Trophoblast cell (in vitro differentiated cells and primary cell): ENCODE data around the gene GCNT4.

ENCODE experiments used
- DNase-seq, 2 donors: peaks; one replicate each; pipeline ENCODE4 v3.0.0-alpha.2; 2016
- H2AFZ ChIP-seq: 2 replicates; pipeline ENCODE4 v1.6.1; 2013; ENCODE audit warnings: low read length, moderate library complexity, mild to moderate bottlenecking; ENCODE audit not compliant: insufficient read depth, poor library complexity
- H2AK5ac ChIP-seq: 2 replicates; pipeline ENCODE4 v1.6.1; 2013; ENCODE audit warnings: mild to moderate bottlenecking, low read length
- H2BK120ac ChIP-seq: 2 replicates; pipeline ENCODE4 v1.6.1; 2013; ENCODE audit warnings: low read length, mild to moderate bottlenecking, moderate library complexity; ENCODE audit not compliant: insufficient read depth, poor library complexity
- H2BK12ac ChIP-seq: 2 replicates; pipeline ENCODE4 v1.6.1; 2013; ENCODE audit warnings: mild to moderate bottlenecking, low read length, moderate library complexity
- H2BK5ac ChIP-seq: 2 replicates; pipeline ENCODE4 v1.6.1; 2013; ENCODE audit warnings: low read length, low read depth, moderate library complexity, mild to moderate bottlenecking; ENCODE audit not compliant: poor library complexity
- H3K14ac ChIP-seq: 2 replicates; pipeline ENCODE4 v1.6.1; 2013; ENCODE audit warnings: mild to moderate bottlenecking, low read length
- H3K18ac ChIP-seq: 2 replicates; pipeline ENCODE4 v1.6.1; 2013; ENCODE audit warnings: mild to moderate bottlenecking, low read length
- H3K23ac ChIP-seq: 2 replicates; pipeline ENCODE4 v1.6.1; 2013; ENCODE audit warnings: low read length
- H3K27ac ChIP-seq: 2 replicates; pipeline ENCODE4 v1.5.1; 2013; ENCODE audit warnings: low read depth, mild to moderate bottlenecking, inconsistent platforms, low read length, moderate library complexity
- H3K27me3 ChIP-seq: 2 replicates; pipeline ENCODE4 v1.6.1; 2013; ENCODE audit warnings: inconsistent platforms, mild to moderate bottlenecking, low read length, moderate library complexity; ENCODE audit not compliant: insufficient read depth
- H3K36me3 ChIP-seq, 2 experiments: 1 replicate in 1 of 2; 2 replicates in 1 of 2; pipeline ENCODE4 v1.6.1; 2013; ENCODE audit warnings: low read length in 2 of 2, mild to moderate bottlenecking in 2 of 2, moderate library complexity in 1 of 2; ENCODE audit not compliant: insufficient read depth in 2 of 2, control insufficient read depth in 1 of 2
- H3K4ac ChIP-seq: 2 replicates; pipeline ENCODE4 v1.6.1; 2013; ENCODE audit warnings: low read depth, mild to moderate bottlenecking, low read length, moderate library complexity
- H3K4me1 ChIP-seq, 2 experiments: 1 replicate in 1 of 2; 2 replicates in 1 of 2; pipeline ENCODE4 v1.6.1; 2013; ENCODE audit warnings: low read length in 2 of 2, mild to moderate bottlenecking in 2 of 2, moderate library complexity in 1 of 2; ENCODE audit not compliant: insufficient read depth in 2 of 2, control insufficient read depth in 1 of 2
- H3K4me2 ChIP-seq: 2 replicates; pipeline ENCODE4 v1.6.1; 2013; ENCODE audit warnings: inconsistent platforms, mild to moderate bottlenecking, low read length, moderate library complexity
- H3K4me3 ChIP-seq: 2 replicates; pipeline ENCODE4 v1.5.1; 2013; ENCODE audit warnings: mild to moderate bottlenecking, low read depth, low read length, inconsistent platforms
- H3K79me1 ChIP-seq: one replicate; pipeline ENCODE4 v1.6.1; 2013; ENCODE audit warnings: low read length
- H3K79me2 ChIP-seq: 2 replicates; pipeline ENCODE4 v1.6.1; 2013; ENCODE audit warnings: low read length, mild to moderate bottlenecking; ENCODE audit not compliant: control insufficient read depth, insufficient read depth, poor library complexity
- H3K9ac ChIP-seq: 2 replicates; pipeline ENCODE4 v1.6.1; 2013; ENCODE audit warnings: mild to moderate bottlenecking, low read length
- H3K9me3 ChIP-seq: 2 replicates; pipeline ENCODE4 v1.6.1; 2013; ENCODE audit warnings: low read depth, mild to moderate bottlenecking, control low read depth, inconsistent platforms, low read length; ENCODE audit not compliant: insufficient read depth
- H4K12ac ChIP-seq: 2 replicates; pipeline ENCODE4 v1.6.1; 2013; ENCODE audit warnings: low read depth, mild to moderate bottlenecking, low read length, moderate library complexity
- H4K8ac ChIP-seq: 2 replicates; pipeline ENCODE4 v1.6.1; 2013; ENCODE audit warnings: low read depth, mild to moderate bottlenecking, low read length, moderate library complexity
- H4K91ac ChIP-seq: one replicate; pipeline ENCODE4 v1.6.1; 2013; ENCODE audit warnings: low read depth, mild to moderate bottlenecking, low read length, moderate library complexity
- WGBS: extraction: QIAGEN DNeasy Blood & Tissue Kit; methylation state at CpG from one replicate; pipeline ENCODE4 v1.1.7; 2013; ENCODE audit warnings: missing lambda C conversion rate; ENCODE audit not compliant: insufficient read length, insufficient coverage; ENCODE audit errors: extremely low coverage; 5-methylcytosine and 5-hydroxymethylcytosine counted together

GCNT4 gene

GRCh38 chr5:75078027-75078426, 25.7 kb upstream of the GCNT4 start:
- no peak overlapping the region for H4K12ac ChIP-seq
- H3K36me3 ChIP-seq, result no peaks in the 10 kb centered on the region
- no peaks in the 10 kb centered on the region for H3K79me2 ChIP-seq
- no peak overlapping the region for H2AFZ ChIP-seq
- H3K23ac ChIP-seq, result no peak overlapping the region
- 100% methylated on average over 1 of the region's 5 CpGs for WGBS
- no peak overlapping the region for H2BK120ac ChIP-seq
- H4K91ac ChIP-seq, result no peak overlapping the region
- H3K9ac ChIP-seq, result no peak overlapping the region
- no peak overlapping the region for H4K8ac ChIP-seq
- no peak overlapping the region for H3K4me2 ChIP-seq
- no peak overlapping the region for H2BK5ac ChIP-seq
- no peak overlapping the region for H2BK12ac ChIP-seq
- H3K14ac ChIP-seq, result no peak overlapping the region
- no peak for DNase-seq
- no peaks in the 10 kb centered on the region for H3K4me1 ChIP-seq
- H3K4ac ChIP-seq, result no peak overlapping the region
- no peaks in the 10 kb centered on the region for H3K27me3 ChIP-seq
- H3K18ac ChIP-seq, result no peak overlapping the region
- no peak overlapping the region for H3K27ac ChIP-seq
- no peak overlapping the region for H3K4me3 ChIP-seq
- H2AK5ac ChIP-seq, result no peak overlapping the region
- no peaks in the 10 kb centered on the region for H3K79me1 ChIP-seq
- H3K9me3 ChIP-seq, result no peaks in the 10 kb centered on the region

DNA sequence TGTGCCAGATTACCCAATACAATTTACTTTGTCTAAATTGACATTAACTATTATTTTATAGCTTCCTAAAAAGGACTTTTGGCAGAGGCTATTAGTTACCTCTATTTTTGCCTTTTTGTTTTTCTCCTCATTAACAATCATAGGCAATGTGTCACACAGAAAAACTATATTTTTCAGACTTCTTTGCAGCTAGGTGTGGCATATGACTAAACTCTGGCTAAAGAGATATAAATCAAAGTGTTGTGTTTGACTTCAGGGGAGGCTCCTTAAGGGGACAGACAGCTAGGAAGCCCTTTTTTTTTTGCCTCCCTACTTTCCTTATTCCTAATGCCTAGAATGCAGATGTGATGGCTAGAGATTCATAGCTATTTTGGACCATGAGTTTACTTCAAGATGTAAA, 19.7 kb upstream of the GCNT4 start:
- Histone ChIP-seq H2BK5ac (no peak overlapping the region), H3K4ac (no peak overlapping the region), H3K4me1 (no peaks in the 10 kb centered on the region), H3K27me3 (no peaks in the 10 kb centered on the region), H3K9ac (no peak overlapping the region), H3K79me1 (no peaks in the 10 kb centered on the region), H2BK12ac (no peak overlapping the region), H3K14ac (no peak overlapping the region), H4K8ac (no peak overlapping the region), H4K91ac (no peak overlapping the region), H3K79me2 (no peaks in the 10 kb centered on the region), H3K18ac (no peak overlapping the region), H3K9me3 (no peaks in the 10 kb centered on the region), H3K4me2 (no peak overlapping the region), H2AFZ (no peak overlapping the region), H2AK5ac (no peak overlapping the region), H2BK120ac (no peak overlapping the region), H3K27ac (no peak overlapping the region), H3K23ac (no peak overlapping the region), H4K12ac (no peak overlapping the region), H3K36me3 (no peaks in the 10 kb centered on the region), H3K4me3 (no peak overlapping the region)
- DNase-seq, result no peak

DNA sequence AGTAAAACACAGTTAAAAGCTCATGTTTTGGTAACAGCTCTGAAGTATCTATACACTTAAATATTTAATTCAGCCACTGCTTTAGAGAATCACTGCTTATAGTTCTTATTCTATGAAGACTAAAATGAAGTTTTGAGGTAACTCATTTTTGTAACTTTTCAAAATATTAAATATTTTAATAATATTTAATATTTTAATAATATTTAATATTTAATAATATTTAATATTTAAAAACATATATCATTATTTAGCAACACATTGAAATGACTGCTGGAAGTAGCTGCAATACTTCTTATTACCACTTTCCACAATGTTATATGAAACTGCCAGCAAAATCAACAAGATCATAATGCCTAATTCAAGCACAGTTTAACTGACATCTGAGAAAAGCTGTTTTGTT, 18.7 kb upstream of the GCNT4 start:
- H3K18ac ChIP-seq, result no peak overlapping the region
- H2BK12ac ChIP-seq, result no peak overlapping the region
- no peak overlapping the region for H3K4me3 ChIP-seq
- no peaks in the 10 kb centered on the region for H3K79me1 ChIP-seq
- DNase-seq, result no peak
- no peak overlapping the region for H3K4me2 ChIP-seq
- no peak overlapping the region for H3K27ac ChIP-seq
- H3K9me3 ChIP-seq, result no peaks in the 10 kb centered on the region
- no peaks in the 10 kb centered on the region for H3K4me1 ChIP-seq
- no peak overlapping the region for H3K23ac ChIP-seq
- no peak overlapping the region for H4K8ac ChIP-seq
- H4K91ac ChIP-seq, result no peak overlapping the region
- no peaks in the 10 kb centered on the region for H3K36me3 ChIP-seq
- no peak overlapping the region for H4K12ac ChIP-seq
- H2BK5ac ChIP-seq, result no peak overlapping the region
- no peak overlapping the region for H2AK5ac ChIP-seq
- no peaks in the 10 kb centered on the region for H3K79me2 ChIP-seq
- no peak overlapping the region for H2AFZ ChIP-seq
- H3K4ac ChIP-seq, result no peak overlapping the region
- H3K27me3 ChIP-seq, result no peaks in the 10 kb centered on the region
- no peak overlapping the region for H2BK120ac ChIP-seq
- no peak overlapping the region for H3K14ac ChIP-seq
- H3K9ac ChIP-seq, result no peak overlapping the region

GRCh38 chr5:75067434-75067833, 15.1 kb upstream of the GCNT4 start:
- no peaks in the 10 kb centered on the region for H3K79me2 ChIP-seq
- no peaks in the 10 kb centered on the region for H3K9me3 ChIP-seq
- no peak overlapping the region for H3K4me2 ChIP-seq
- H4K91ac ChIP-seq, result no peak overlapping the region
- no peak overlapping the region for H3K14ac ChIP-seq
- H3K4me3 ChIP-seq, result no peak overlapping the region
- no peak overlapping the region for H2BK120ac ChIP-seq
- H4K12ac ChIP-seq, result no peak overlapping the region
- no CpG with 5 or more reads among the region's 3 CpGs for WGBS
- H3K4me1 ChIP-seq, result no peaks in the 10 kb centered on the region
- no peaks in the 10 kb centered on the region for H3K36me3 ChIP-seq
- no peak overlapping the region for H3K9ac ChIP-seq
- no peak for DNase-seq
- H2BK5ac ChIP-seq, result no peak overlapping the region
- no peak overlapping the region for H4K8ac ChIP-seq
- no peak overlapping the region for H3K18ac ChIP-seq
- H3K27ac ChIP-seq, result no peak overlapping the region
- no peak overlapping the region for H2AFZ ChIP-seq
- no peaks in the 10 kb centered on the region for H3K79me1 ChIP-seq
- H2AK5ac ChIP-seq, result no peak overlapping the region
- no peaks in the 10 kb centered on the region for H3K27me3 ChIP-seq
- H3K4ac ChIP-seq, result no peak overlapping the region
- no peak overlapping the region for H2BK12ac ChIP-seq
- H3K23ac ChIP-seq, result no peak overlapping the region
